Central memory CD4-positive, alpha-beta T cell (primary cell): Measurements from ENCODE around the gene NAGK.
A peak's percentile ranks its signal among the peaks of the same experiment; 100 is the strongest.
"Not testable (repeated sequence)": the region's sequence is repeated elsewhere in the genome, so short reads cannot be mapped to it uniquely, and the experiment has no call there.

Experiments
- DNase-seq: peaks from one replicate; pipeline ENCODE4 v3.0.0; 2022

Gene NAGK

DNA sequence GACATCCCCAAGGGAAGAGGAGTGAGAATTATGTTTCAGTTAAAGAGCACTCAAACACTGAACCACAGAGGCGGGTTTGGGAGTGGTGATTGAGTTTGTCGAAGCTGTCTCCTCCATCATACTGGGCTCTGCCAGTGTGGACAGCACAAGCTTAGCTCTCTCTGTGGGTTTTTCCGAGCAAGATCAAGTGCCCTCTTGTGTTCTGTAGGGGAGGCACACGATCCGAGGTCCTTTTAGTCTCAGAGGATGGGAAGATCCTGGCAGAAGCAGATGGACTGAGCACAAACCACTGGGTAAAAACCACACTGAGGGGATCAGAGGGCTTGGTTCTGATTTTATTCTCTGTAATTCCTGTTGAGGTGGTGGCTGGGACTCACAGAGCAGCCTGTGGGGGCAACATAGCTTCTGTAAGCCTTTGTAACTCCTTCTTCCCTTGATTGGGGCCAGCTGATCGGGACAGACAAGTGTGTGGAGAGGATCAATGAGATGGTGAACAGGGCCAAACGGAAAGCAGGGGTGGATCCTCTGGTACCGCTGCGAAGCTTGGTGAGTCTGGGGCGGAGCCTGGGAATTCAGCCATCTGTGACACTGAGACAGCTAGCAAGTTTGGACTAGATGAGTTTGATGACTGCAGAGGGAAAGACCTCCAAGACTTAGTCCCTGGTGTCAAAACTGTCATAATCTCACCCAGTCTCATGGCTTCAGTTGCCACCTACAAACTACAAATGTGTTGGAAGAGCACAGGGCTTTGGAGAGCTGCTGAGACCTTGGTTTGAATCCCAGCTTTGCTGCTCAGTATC is 2.0 kb downstream of the NAGK start:
- DNase-seq = no peak

DNA sequence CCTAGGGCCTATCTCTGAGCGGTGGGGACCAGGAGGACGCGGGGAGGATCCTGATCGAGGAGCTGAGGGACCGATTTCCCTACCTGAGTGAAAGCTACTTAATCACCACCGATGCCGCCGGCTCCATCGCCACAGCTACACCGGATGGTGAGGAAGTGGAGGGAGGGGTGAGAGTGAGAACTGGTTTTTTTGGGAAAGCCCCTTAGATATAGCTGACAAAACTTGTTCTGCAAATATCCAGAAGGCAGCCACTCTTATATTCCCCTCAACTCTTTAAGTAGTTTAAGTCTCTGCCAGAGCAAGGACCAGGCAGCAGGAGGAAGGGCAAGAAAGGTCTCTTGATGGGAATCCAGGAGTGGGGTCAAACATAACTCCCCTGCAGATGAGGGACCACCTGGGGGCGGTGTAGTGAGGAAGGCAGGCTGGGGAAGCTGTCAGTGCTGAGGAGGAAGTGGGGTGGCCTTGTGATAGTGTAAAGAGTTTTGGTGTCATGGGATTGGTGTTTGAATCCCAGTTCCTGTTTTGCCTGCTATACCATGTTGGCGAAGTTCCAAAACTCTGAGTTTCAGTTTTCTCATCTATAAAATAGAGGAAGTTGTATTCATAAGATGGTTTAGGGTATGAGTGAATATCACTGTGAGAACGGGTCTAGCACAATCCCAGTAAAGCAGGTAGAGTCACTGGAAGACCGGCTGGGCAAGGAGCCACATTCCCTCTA is 3.4 kb downstream of the NAGK start:
- peak; percentile 70 for DNase-seq

DNA sequence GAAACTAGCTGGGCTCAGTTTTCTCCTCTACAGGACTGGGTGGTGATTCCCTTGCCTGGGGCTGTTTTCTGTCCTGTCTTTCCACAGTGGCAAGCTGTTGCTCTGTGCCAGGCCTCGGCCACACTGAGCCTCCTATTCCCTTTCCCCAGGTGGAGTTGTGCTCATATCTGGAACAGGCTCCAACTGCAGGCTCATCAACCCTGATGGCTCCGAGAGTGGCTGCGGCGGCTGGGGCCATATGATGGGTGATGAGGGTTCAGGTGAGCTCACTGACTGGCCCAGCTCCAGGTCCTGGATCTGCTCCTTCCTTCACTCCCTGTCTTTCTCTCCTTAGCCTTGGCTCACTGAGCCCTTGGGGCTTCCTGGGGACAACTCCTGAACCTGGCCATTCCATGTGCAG is 4.0 kb downstream of the NAGK start:
- no peak for DNase-seq

DNA sequence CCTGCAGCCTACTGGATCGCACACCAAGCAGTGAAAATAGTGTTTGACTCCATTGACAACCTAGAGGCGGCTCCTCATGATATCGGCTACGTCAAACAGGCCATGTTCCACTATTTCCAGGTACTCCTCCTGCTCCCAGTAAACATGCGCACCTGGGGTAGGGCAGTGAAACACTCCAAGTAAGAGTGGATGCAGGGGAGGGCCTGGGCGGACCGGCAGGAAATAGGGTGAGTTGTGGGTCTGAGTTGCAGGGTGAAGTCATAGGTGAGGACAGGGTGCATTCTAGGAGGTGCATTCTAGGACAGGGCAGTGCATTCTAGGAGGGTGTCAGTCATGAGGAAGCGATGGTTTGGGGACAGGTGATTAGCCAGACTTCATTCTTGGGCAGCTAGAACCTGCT is 5.0 kb downstream of the NAGK start:
- no peak for DNase-seq

DNA sequence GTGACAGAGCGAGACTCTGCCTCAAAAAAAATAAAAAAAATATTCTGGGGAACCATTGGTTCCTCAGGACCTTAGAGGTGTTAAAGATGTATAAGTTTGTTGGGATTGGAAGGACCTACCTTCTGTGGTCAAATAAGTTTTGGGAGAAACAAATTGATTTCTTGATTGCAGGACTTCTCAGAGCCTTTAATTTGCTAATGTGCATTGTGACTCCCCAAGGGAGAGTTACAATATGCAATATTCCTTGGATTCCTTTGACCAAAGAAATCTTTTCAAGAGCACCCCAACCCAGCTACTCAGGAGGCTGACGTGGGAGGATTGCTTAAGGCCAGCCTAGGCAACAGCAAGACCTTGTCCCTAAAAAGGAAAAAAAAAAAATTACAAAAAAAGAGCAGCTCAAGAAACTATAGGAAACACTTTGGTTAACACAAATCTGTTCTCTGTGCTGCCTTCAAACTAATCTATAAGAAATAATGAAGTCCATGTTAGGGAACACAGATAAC is 6.5 kb downstream of the NAGK start:
- DNase-seq = no peak

DNA sequence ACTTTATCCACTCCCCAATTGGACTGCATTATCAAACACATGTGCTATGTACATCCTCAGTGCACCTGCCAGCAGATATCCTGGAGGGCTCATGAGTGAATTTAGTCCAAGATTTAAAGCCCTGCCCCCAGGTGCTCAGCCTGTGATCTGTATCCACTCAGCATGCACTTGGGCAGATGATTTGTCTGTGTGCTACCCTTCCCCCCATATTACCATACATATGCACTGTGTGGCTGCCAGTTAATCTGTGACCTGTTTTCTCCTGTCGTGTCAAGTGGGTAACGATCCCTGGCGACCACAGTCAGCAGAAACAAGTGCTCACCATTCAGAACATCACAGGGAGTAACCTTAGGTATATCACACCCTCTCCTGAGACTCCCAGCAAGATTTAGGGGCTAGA is 10.2 kb downstream of the NAGK start:
- no peak for DNase-seq

DNA sequence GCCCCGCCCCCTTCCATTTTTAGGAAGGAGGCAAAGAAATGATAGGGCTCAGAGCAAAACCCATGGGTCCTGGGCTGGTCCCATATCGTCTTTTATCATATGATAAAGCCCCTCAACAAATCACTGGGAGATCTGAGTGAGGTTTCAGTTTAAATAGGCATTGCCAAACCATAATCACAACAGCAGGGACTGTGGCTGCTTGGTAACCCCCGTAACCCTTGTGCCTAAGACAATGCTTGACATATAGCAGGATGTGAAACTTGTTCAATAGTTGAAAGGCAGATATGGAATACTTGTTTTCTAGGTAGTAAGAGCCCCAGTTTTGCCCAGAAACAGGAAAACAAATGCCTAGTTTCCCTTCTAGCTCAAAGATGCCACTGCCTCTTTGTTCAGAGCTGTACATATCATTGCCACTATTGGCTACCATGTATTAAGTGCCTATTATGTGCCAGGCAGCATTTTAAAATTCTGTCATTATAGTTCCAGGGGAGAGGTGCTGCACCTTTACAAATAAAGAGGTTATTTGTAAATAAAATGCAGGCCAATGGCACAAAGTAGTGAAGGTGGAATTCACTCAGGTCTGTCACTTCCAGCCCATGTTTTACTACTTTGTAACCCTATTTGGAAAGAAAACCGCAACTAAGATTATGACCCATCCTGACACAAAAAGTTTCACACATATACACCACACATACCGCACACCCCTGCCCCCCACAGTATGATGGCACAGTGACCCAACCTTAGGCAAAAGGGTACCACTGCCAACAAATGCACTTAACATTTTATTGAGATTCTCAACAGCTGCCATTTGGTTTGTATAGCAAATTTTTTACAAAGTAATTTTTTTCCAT is 14.2 kb downstream of the NAGK start:
- DNase-seq = no peak

DNA sequence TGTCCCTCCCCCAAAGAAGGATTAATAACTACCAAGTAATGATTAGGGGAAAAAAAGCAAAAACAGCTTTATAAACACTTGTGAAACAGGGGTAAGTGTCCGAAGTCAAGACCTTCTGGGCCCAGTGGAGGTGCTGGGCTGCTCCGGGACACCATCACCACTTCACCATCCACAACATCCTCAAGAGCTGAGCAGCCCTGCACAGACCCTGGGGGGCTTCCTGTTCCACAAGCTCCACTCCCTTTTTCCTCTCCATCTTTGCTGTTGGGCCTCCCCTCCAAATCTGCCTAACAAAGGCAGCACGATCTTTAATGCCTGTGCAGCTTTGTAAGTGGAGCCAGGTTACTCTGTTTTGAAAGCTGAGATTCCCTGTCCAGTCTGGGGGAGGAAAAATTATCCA is 14.8 kb downstream of the NAGK start:
- DNase-seq = not testable (repeated sequence)

DNA sequence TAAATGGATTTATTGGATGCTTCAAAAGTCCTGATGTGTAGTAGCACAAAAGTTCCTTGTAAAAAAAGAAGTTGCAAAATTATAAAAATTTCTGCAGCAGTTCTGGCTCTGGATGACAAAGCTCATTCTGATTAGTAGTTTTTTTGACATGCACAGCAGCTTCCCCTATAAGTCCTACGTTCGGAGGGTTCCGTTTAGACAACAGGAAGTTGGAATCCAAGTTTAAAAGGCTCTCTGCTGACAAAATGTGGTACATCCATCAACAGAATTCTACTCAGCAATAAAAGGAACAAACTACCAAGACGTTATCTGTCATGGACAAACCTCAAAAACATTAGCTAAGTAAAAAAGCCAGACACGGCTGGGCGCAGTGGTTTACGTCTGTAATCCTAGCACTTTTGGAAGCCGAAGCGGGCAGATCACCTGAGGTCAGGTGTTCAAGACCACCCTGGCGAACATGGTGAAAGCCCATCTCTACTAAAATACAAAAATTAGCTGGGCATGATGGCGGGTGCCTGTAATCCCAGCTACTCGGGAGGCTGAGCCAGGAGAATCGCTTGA is 15.4 kb downstream of the NAGK start:
- DNase-seq = not testable (repeated sequence)

DNA sequence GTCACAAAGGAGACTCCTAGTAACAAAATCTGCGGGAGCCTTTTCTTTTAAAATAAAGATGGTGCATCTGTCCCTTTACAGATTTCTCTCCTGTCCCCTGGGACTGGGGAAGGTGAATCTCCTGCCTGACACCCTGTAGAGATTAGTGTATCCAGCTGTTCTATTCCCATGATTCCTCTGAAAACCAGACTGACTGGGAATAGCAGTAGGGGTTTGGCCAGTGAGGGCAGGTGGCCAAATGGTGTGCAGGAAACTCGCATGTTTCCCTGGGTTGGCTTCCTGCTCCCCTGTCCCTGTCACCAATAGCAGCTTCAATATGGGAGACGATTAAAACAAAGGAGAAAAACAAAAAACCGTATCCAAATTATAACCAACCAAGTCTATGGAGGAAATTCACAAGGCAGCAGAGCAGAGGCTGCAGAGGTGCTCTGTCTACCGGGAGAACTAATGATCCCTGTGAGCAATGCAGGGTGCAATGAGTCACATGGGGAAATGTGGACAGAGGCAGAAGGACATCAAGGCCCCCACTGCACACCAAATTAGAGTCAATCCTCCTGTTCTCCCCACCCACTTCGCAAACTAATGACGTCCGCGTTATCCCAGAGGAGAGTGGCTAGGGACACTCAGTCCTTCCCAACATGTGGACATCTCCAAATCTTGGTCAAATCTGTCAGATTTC is 17.0 kb downstream of the NAGK start:
- DNase-seq = not testable (repeated sequence)

DNA sequence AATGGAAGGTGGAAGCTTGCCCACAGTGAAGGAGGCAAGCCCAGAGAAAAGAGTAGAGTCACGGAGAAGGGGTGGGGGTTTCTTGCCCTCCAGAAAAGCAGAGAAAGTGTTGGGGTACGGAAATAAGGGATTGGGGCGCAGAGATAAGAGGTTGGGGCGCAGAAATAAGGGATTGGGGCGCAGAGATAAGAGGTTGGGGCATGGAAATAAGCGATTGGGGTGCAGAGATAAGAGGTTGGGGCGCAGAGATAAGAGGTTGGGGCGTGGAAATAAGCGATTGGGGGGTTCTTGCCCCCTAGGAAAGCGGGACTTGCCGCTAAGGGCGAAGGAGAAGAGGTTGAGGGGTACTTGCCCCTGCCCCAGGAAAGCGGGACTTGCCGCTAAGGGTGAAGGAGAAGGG is 21.0 kb downstream of the NAGK start:
- not testable (repeated sequence) for DNase-seq

DNA sequence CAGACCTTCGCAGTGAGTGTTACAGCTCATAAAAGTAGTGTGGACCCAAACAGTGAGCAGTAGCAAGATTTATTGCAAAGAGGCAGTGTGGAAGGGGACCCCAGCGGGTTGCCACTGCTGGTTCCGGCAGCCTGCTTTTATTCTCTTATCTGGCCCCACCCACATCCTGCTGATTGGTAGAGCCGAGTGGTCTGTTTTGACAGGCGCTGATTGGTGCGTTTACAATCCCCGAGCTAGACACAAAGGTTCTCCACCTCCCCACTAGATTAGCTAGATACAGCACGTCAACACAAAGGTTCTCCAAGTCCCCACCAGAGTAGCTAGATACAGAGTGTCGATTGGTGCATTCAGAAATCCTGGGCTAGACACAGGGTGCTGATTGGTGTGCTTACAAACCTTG is 23.4 kb downstream of the NAGK start:
- not testable (repeated sequence) for DNase-seq

DNA sequence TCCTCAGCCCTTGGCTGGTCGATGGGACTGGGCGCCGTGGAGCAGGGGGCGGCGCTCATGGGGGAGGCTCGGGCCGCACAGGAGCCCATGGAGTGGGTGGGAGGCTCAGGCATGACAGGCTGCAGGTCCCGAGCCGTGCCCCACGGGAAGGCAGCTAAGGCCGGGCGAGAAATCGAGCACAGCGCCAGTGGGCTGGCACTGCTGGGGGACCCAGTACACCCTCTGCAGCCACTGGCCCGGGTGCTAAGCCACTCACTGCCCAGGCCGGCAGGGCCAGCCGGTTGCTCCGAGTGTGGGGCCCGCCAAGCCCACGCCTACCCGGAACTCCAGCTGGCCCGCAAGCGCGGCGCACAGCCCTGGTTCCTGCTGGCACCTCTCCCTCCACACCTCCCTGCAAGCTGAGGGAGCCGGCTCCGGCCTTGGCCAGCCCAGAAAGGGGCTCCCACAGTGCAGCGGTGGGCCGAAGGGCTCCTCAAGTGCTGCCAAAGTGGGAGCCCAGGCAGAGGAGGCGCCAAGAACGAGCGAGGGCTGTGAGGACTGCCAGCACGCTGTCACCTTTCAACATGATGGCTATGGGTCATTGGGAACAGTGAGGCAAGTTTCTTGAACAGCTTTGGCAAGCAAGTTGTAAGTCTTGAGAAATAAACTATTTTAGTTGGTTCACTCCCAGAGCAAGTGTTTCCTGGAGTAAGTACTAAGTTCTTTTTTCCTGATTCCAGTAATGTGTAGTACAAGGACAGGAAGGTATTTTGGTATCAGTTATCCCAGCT is 24.2 kb downstream of the NAGK start:
- not testable (repeated sequence) for DNase-seq

DNA sequence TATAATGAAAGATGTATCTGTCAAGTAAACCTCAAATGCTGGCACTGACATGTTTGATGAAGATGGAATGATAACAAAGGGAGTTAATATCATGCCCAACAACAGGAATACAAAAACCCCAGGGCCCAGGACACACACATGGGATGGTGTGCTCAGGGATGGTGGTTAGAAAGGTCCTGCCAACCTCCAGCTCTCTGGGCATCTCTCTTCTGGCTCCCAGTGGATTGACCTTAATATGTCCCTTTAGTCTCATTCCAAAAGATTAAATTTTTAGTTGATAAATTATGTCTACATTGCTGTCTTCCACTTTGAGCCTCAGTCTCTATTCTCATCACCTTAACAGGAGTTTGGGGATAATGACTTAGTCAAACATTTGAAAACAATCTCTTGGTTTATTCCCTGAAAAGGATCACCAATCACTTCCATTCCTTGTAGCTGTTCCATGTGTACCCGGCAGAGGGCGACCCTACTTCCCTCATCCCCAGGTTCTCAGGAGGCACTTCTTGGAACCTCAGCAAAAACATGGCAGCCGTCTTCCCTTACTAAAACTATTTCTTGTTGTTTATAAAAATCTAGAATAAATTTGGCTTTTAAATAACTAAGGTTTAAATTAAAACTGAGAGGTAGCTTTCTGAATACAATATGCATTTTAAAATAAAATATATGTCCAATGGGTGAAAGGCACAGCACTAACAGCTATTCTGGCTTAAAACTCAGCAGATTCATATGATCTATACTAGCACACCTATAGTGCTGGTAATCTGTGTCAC is 31.9 kb downstream of the NAGK start:
- peak; percentile 21 for DNase-seq

DNA sequence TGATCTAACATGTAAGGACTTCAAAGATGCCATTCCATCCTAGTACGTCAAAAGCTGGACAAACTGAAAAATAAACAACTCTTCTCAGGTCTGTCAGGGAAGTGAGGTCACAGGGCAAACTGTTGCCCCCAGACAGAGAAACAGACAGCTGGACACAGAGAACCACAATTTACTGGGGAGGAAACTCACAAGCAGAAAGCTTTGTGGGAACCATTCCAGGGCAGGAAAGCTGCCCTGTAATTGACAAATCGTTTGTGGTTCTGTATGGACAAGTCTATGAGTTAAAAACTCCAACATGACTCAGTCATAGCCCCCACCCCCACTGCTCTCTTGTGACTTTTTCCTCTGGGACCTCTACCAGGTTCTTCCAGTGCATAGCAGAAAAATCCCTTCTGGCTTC is 33.2 kb downstream of the NAGK start:
- DNase-seq = no peak

DNA sequence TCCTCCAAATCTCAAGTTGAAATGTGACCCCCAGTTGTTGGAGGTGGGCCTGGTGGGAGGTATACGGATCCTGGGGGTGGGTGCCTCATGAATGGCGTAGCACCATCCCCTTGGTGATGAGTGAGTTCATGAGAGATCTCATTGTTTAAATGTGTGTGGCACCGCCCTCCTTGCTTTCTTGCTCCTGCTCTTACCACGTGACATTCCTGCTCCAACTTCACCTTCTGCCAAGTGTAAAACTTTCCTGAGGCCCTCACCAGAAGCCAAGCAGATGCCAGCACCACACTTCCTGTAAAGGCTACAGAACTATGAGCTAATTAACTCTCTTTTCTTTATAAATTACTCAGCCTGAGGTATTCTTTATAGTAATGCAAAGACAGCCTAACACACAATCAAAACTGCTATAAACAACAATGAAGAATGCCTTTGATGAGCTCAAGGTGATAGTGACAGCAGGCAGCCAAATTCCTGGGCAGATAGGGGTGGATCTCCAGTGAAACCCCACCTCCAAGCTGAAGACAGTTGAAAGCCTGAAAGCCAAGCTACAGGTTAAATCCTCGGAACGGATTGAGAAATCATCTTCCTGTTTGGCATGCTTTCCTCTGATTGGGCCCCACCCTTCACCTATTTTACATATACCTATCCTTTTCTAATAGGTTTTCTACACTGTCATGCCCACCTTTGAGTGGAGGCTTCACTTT is 34.7 kb downstream of the NAGK start:
- DNase-seq = no peak

DNA sequence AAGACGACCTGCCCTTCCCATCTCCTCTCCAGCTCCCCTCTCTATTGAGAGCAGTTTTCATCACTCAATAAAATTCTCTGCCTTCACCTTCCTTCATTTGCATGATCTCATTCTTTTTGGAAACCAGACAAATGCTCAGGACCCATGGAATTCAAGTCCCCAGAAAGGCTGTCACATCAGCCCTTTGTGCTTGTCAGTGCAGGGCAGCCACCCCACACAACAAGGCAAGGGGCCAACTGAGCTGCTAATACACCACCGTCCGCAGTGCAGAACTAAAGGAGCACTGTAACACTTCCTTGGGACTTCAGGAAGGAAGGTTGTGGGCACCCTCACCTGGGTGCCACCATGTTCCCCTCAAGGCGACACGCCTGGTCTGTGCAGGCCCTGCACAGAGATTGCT is 35.4 kb downstream of the NAGK start:
- no peak for DNase-seq

DNA sequence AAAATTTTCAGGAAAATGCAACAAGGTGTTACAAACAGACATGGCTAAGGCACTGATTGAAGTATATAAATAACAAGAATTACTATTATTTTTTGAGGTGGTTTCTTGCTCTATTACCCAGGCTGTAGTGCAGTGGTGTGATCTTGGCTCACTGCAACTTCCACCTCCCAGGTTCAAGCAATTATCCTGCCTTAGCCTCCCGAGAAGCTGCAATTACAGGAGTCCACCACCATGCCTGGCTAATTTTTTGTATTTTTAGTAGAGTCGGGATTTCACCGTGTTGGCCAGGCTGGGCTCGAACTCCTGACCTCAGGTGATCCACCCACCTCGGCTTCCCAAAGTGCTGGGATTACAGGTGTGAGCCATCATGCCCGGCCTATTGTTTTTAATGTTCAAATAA is 38.0 kb downstream of the NAGK start:
- DNase-seq = not testable (repeated sequence)

DNA sequence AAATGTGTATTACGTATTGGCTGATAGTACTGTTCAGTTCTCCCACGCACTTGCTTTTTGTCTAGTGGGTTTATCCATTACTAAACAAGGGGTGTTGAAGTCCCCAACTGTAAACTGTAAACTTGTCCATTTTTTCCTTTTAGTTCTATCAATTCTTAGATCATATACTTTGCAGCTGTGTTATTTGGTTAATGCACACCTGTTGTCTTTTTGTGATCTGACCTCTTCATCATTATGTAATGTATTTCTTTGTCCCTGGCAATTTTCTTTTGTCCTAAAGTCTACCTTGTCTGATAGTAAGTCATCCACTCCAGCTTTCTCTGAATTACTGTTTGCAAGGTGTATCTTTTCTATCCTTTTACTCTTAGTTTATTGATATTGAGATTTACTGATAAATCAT is 39.6 kb downstream of the NAGK start:
- no peak for DNase-seq

DNA sequence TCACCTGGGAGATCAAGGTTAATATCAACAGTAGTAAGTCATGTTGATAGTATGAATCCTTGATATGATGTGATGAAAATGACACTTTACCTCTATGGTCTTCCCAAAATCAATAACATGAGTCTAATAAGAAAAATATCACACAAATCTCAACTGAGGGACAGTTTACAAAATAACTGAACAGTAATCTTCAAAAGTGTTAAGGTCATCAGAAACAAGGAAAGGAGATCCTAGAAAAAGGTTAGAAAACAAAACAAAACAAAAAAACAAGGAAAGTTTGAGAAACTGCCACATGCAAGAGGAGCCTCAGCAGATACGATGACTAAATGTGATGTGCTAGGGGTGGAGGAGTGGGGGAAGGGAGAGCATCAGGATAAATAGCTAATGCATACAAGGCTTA is 45.4 kb downstream of the NAGK start:
- no peak for DNase-seq
